Thyroid gland (tissue), 4 donors: ENCODE data around the gene FERMT3.

Source experiments
- POLR2A ChIP-seq, 2 donors: fragments of 450-650 bp; IDR thresholded peaks; one replicate each; pipeline ENCODE4 v1.6.1; 2017; ENCODE audit warnings: antibody characterized with exemption in 2 of 2, mild to moderate bottlenecking in 2 of 2, moderate library complexity in 1 of 2
- TF ChIP-seq, protein P1 (sequence below), 6 experiments: fragments of 200-600 bp in 3 of 6; fragments of 450-650 bp in 3 of 6; sonication (generic) in 3 of 6; IDR thresholded peaks; one replicate each; pipeline ENCODE4 v1.5.1; 2016 to 2019; ENCODE audit warnings: antibody characterized with exemption in 6 of 6, mild to moderate bottlenecking in 2 of 6, inconsistent platforms in 1 of 6, moderate library complexity in 1 of 6

DNA sequence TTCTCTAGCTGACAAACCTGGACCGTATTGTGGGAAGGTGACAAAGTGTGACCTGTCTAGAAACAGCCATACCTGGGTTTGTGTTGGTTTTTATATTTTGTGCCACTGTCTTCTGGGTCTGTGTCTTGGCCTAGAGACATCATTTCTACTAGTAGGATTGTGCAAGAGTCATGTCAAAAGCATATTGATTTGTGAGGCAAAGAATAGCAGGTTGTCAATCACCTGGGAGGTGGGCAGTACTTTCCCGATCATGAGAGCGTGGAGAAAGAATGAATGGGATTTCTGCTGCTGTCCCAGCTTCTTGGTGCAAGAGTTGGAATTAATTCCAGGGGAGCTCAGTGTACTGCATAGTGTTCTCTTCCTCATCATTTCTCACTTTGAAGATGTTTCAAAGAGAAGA, 5.0 kb upstream of the FERMT3 start:
- TF ChIP-seq, protein P1, sequence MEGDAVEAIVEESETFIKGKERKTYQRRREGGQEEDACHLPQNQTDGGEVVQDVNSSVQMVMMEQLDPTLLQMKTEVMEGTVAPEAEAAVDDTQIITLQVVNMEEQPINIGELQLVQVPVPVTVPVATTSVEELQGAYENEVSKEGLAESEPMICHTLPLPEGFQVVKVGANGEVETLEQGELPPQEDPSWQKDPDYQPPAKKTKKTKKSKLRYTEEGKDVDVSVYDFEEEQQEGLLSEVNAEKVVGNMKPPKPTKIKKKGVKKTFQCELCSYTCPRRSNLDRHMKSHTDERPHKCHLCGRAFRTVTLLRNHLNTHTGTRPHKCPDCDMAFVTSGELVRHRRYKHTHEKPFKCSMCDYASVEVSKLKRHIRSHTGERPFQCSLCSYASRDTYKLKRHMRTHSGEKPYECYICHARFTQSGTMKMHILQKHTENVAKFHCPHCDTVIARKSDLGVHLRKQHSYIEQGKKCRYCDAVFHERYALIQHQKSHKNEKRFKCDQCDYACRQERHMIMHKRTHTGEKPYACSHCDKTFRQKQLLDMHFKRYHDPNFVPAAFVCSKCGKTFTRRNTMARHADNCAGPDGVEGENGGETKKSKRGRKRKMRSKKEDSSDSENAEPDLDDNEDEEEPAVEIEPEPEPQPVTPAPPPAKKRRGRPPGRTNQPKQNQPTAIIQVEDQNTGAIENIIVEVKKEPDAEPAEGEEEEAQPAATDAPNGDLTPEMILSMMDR (IDR thresholded peaks at IDR 0.05) = no peak
- TF ChIP-seq POLR2A (IDR thresholded peaks at IDR 0.05) = no peak
